K562 (cell line): ENCODE measurements around the gene ZNF865. TPM values are rescaled to one million over a fixed set of nuclear protein-coding genes. Genes with fewer than 3 reads are reported as not detected.
A peak's percentile ranks its signal among the peaks of the same experiment; 100 is the strongest.

Experiments used
- ELF1 ChIP-seq: fragments of 200-800 bp; sonication (Bioruptor generic); IDR thresholded peaks from 2 replicates; pipeline ENCODE4 v1.6.1; 2016; ENCODE audit warnings: missing genetic modification characterization, missing compliant biosample characterization
- HNRNPLL ChIP-seq: fragments of 200-400 bp; formaldehyde crosslinking; IDR thresholded peaks from 2 replicates; pipeline ENCODE4 v1.6.1; 2017; ENCODE audit warnings: low read length, low read depth, mild to moderate bottlenecking; ENCODE audit not compliant: poor library complexity, severe bottlenecking
- SIN3A ChIP-seq, 2 experiments: fragments of 150-350 bp in 1 of 2; IDR thresholded peaks; 2 replicates each; pipeline ENCODE4 v1.6.1; 2011 to 2016; ENCODE audit warnings: borderline replicate concordance in 2 of 2, low read depth in 2 of 2, low read length in 2 of 2, mild to moderate bottlenecking in 2 of 2, moderate library complexity in 2 of 2; ENCODE audit not compliant: control insufficient read depth in 1 of 2
- SMARCC2 ChIP-seq: fragments of 450-650 bp; IDR thresholded peaks from 2 replicates; pipeline ENCODE4 v1.6.1; 2017; ENCODE audit warnings: antibody characterized with exemption, moderate library complexity, mild to moderate bottlenecking, low read depth
- ZNF695 ChIP-seq: fragments of 450-650 bp; formaldehyde crosslinking; IDR thresholded peaks from 2 replicates; pipeline ENCODE4 v1.4.0; 2020; ENCODE audit warnings: mild to moderate bottlenecking, moderate library complexity
- polyA plus RNA-seq, 8 experiments: library from polyadenylated mRNA; depleted of rRNA in 4 of 8; stranded (reverse) in 5 of 8; unstranded in 3 of 8; fragments of >200 nt; fragmentation: Nextera tagmentation in 2 of 8; fragmentation: Illumina TruSeq in 1 of 8; extraction: Ambion mirVana in 2 of 8; extraction: Trizol in 1 of 8; gene quantifications; 2 replicates each; pipeline versions ENCODE4 v1.2.1 to v1.2.3, GENCODE V29; 2011 to 2014; ENCODE audit warnings: inconsistent platforms in 1 of 8, missing spikeins in 1 of 8
- total RNA-seq, 7 experiments: library from RNA; depleted of rRNA in 6 of 7; stranded (reverse); fragments of >200 nt in 6 of 7; fragmentation: Illumina TruSeq in 2 of 7; extraction: Trizol in 2 of 7; gene quantifications; 2 replicates each; pipeline versions ENCODE4 v1.2.1 to v1.2.3, GENCODE V29; 2011 to 2021; ENCODE audit warnings: low replicate concordance in 1 of 7
- TF ChIP-seq, protein P1 (sequence below): fragments of 250-450 bp; sonication (Bioruptor Pico); IDR thresholded peaks from 2 replicates; pipeline ENCODE4 v1.5.0; 2020; ENCODE audit warnings: mild to moderate bottlenecking, borderline replicate concordance
- TF ChIP-seq, protein P2 (sequence below): sonication (generic); formaldehyde crosslinking; IDR thresholded peaks from 2 replicates; pipeline ENCODE4 v1.4.0; 2020; ENCODE audit warnings: mild to moderate bottlenecking, missing genetic modification reagents
- TF ChIP-seq, protein P3 (sequence below), 2 experiments: fragments of 450-650 bp; IDR thresholded peaks; 2 replicates each; pipeline ENCODE4 v1.6.1; 2016; ENCODE audit warnings: mild to moderate bottlenecking in 2 of 2, borderline replicate concordance in 1 of 2, low read depth in 1 of 2, moderate library complexity in 1 of 2
- TF ChIP-seq, protein P4 (sequence below): sonication (generic); formaldehyde crosslinking; IDR thresholded peaks from 2 replicates; pipeline ENCODE4 v1.8.1; 2023; ENCODE audit warnings: mild to moderate bottlenecking, missing genetic modification reagents

The ZNF865 gene
- total and polyA plus RNA-seq, 9 of the 15 experiments (the other 6 are each of a cell fraction or from before 2014, with no cell fraction given), result 0.40 to 18.8 (median 1.6) TPM; not detected in 2

GRCh38 chr19:55640043-55640576 lies 34.7 kb downstream of the ZNF865 start (continued):
- peak in 1 of 2 experiments; percentile 36; a peak in 1 of 4 replicates for TF ChIP-seq SIN3A (IDR thresholded peaks at IDR 0.05; ENCODE audit: borderline replicate concordance in 2 of 2, control insufficient read depth in 1 of 2, low read depth in 2 of 2, low read length in 2 of 2)
- TF ChIP-seq ELF1 (tag), result no peak; the same call in 1 of the 2 replicates
- TF ChIP-seq HNRNPLL, result peak; percentile 68
- TF ChIP-seq, protein P1, sequence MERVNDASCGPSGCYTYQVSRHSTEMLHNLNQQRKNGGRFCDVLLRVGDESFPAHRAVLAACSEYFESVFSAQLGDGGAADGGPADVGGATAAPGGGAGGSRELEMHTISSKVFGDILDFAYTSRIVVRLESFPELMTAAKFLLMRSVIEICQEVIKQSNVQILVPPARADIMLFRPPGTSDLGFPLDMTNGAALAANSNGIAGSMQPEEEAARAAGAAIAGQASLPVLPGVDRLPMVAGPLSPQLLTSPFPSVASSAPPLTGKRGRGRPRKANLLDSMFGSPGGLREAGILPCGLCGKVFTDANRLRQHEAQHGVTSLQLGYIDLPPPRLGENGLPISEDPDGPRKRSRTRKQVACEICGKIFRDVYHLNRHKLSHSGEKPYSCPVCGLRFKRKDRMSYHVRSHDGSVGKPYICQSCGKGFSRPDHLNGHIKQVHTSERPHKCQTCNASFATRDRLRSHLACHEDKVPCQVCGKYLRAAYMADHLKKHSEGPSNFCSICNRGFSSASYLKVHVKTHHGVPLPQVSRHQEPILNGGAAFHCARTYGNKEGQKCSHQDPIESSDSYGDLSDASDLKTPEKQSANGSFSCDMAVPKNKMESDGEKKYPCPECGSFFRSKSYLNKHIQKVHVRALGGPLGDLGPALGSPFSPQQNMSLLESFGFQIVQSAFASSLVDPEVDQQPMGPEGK (CRISPR knock-in tag), result no peak
- TF ChIP-seq, protein P2, sequence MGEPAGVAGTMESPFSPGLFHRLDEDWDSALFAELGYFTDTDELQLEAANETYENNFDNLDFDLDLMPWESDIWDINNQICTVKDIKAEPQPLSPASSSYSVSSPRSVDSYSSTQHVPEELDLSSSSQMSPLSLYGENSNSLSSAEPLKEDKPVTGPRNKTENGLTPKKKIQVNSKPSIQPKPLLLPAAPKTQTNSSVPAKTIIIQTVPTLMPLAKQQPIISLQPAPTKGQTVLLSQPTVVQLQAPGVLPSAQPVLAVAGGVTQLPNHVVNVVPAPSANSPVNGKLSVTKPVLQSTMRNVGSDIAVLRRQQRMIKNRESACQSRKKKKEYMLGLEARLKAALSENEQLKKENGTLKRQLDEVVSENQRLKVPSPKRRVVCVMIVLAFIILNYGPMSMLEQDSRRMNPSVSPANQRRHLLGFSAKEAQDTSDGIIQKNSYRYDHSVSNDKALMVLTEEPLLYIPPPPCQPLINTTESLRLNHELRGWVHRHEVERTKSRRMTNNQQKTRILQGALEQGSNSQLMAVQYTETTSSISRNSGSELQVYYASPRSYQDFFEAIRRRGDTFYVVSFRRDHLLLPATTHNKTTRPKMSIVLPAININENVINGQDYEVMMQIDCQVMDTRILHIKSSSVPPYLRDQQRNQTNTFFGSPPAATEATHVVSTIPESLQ, result peak; percentile 99
- TF ChIP-seq, protein P3, sequence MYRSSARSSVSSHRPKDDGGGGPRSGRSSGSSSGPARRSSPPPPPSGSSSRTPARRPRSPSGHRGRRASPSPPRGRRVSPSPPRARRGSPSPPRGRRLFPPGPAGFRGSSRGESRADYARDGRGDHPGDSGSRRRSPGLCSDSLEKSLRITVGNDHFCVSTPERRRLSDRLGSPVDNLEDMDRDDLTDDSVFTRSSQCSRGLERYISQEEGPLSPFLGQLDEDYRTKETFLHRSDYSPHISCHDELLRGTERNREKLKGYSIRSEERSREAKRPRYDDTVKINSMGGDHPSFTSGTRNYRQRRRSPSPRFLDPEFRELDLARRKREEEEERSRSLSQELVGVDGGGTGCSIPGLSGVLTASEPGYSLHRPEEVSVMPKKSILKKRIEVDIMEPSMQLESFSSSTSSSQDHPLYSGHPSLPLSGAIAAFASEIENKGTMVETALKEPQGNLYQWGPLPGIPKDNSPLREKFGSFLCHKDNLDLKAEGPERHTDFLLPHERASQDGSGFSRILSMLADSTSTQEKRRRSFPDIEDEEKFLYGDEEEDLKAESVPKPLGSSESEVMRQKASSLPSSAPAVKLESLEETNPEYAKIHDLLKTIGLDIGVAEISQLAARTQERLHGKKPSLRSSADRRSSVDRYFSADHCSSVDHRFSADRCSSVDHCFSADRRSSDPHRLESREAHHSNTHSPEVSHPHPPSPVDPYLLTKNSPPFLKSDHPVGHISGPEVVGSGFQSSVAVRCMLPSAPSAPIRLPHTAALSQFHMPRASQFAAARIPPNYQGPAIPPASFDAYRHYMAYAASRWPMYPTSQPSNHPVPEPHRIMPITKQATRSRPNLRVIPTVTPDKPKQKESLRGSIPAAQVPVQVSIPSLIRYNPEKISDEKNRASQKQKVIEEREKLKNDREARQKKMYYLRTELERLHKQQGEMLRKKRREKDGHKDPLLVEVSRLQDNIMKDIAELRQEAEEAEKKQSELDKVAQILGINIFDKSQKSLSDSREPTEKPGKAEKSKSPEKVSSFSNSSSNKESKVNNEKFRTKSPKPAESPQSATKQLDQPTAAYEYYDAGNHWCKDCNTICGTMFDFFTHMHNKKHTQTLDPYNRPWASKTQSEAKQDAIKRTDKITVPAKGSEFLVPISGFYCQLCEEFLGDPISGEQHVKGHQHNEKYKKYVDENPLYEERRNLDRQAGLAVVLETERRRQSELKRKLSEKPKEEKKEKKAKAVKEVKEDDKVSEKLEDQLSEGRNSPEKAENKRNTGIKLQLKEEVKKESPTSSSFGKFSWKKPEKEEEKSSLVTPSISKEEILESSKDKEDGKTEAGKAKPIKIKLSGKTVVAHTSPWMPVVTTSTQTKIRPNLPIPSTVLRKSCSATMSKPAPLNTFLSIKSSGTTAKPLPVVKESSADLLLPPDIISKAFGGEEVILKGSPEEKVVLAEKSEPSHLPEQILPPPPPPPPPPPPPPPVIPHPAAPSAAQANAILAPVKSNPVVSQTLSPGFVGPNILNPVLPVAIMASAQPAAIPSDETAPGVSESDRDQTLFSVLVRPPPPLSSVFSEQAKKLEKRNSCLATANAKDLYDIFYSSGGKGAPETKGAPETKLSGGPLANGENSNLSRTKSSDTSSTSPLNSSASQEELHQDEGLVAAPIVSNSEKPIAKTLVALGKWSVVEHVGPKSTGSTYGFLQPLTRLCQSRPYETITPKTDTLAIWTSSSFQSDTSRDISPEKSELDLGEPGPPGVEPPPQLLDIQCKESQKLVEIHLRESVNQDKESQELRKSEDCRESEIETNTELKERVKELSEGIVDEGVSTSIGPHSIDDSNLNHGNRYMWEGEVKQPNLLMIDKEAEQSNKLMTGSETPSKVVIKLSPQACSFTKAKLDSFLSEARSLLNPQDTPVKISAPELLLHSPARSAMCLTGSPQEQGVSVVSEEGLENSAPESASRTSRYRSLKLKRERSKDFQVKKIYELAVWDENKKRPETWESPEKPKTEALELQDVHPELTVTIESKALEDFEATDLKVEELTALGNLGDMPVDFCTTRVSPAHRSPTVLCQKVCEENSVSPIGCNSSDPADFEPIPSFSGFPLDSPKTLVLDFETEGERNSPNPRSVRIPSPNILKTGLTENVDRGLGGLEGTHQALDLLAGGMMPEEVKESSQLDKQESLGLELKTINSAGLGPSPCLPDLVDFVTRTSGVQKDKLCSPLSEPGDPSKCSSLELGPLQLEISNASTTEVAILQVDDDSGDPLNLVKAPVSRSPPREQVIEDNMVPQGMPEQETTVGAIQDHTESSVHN (IDR thresholded peaks at IDR 0.05; ENCODE audit: borderline replicate concordance in 1 of 2, low read depth in 1 of 2), result no peak
- TF ChIP-seq SMARCC2, result no peak
- TF ChIP-seq ZNF695 (CRISPR knock-in tag), result 0 out of 2 replicates have a peak, but pooled peaks have one; percentile 62
- TF ChIP-seq, protein P4, sequence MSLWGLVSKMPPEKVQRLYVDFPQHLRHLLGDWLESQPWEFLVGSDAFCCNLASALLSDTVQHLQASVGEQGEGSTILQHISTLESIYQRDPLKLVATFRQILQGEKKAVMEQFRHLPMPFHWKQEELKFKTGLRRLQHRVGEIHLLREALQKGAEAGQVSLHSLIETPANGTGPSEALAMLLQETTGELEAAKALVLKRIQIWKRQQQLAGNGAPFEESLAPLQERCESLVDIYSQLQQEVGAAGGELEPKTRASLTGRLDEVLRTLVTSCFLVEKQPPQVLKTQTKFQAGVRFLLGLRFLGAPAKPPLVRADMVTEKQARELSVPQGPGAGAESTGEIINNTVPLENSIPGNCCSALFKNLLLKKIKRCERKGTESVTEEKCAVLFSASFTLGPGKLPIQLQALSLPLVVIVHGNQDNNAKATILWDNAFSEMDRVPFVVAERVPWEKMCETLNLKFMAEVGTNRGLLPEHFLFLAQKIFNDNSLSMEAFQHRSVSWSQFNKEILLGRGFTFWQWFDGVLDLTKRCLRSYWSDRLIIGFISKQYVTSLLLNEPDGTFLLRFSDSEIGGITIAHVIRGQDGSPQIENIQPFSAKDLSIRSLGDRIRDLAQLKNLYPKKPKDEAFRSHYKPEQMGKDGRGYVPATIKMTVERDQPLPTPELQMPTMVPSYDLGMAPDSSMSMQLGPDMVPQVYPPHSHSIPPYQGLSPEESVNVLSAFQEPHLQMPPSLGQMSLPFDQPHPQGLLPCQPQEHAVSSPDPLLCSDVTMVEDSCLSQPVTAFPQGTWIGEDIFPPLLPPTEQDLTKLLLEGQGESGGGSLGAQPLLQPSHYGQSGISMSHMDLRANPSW, result peak; percentile 89; the same call in 1 of the 2 replicates
